GM18502 (cell line): ENCODE measurements around the gene PCTP.

Experiments used
- ATAC-seq: cut with Tn5 transposase; IDR thresholded peaks from one replicate; pipeline ENCODE4 v1.9.1; 2021; ENCODE audit warnings: mild to moderate bottlenecking; ENCODE audit not compliant: unreplicated experiment, poor library complexity

PCTP gene

DNA sequence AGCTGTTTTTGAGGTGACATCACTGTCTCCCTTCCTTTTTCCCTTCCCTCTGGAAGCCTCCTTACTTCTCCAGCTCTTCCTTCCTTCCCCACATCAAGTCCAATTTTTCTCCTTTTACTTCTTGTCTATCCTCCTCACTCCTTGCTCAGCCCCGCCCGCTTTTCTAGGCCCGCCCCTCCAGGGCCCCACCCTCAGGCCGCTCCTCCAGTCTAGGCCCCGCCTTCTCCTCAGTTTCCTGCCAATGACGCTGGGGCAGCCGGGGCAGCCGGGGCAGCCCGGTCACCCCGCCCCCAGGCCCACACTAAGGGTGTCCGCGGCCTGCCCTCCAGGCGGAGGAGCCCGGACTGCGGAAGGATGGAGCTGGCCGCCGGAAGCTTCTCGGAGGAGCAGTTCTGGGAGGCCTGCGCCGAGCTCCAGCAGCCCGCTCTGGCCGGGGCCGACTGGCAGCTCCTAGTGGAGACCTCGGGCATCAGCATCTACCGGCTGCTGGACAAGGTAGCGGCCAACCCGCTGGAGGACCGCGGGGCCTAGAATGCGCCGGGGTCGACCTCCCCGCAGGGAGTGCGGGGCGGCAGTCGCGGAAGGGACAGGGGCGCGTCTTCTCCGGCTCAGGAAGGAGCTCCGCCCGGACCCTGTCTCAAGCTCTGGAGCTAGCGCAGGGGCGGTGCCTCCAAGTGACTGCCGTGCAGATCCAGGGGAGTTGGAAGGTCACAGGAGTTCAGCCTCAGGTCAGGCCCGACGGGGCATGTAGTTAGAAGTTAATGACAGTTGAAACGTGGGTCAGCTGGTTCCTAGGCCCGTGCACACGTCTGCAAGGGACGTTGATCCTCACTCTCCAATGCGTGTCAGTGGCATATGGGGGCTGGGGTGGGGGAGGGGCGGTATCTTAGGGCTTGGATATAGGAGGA is at the start of gene PCTP:
PCTP (plus strand) TSS at position 302 of the 908 bp plus-strand sequence; CDS start at position 355, 53 bp downstream.
- ATAC-seq: peak; percentile 99

DNA sequence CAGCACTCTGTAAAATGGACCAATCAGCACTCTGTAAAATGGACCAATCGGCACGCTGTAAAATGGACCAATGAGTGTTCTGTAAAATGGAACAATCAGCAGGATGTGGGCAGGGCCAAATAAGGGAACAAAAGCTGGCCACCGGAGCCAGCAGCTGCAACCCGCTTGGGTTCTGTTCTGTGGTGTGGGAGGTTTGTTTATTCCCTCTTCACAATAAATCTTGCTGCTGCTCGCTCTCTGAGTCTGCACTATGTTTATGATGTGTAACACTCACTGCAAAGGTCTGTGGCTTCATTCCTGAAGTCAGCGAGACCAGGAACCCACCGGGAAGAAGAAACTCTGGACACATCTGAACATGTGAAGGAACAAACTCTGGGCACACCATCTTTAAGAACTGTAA is 48.7 kb upstream of the PCTP start:
- ATAC-seq: no peak

DNA sequence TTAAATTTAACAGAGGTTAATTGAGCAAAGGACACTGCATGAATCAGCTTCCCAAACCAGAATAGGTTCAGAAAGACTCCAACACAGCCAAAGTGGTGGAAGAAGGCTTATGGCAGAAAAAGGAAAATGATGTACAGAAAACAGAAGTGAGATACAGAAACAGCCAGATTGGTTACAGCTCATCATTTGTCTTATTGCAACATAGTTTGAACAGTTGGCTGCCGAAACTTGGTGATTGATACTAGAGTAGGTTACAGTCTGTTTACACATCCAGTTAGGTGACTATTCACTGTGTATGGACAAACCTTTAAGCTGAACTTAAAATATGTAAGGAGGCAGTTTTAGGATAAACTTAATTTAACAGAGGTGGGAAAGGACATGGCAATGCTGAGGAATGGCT is 46.5 kb upstream of the PCTP start:
- no peak for ATAC-seq

DNA sequence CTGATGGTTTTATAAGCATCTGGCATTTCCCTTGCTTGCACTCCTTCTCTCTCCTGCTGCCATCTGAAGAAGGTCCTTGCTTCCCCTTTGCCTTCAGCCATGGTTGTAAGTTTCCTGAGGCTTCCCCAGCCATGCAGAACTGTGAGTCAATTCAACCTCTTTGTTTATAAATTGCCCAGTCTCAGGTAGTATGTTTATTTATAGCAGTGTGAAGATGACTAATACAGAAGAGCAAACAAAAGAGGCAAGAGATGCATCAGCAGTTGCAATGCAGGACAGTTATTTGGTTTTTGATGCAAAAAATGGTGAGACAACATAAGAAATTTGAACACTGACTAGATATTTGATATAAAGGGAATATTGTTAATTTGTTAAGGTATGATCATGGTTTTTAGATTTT is 45.0 kb upstream of the PCTP start:
- peak; percentile 92 for ATAC-seq

DNA sequence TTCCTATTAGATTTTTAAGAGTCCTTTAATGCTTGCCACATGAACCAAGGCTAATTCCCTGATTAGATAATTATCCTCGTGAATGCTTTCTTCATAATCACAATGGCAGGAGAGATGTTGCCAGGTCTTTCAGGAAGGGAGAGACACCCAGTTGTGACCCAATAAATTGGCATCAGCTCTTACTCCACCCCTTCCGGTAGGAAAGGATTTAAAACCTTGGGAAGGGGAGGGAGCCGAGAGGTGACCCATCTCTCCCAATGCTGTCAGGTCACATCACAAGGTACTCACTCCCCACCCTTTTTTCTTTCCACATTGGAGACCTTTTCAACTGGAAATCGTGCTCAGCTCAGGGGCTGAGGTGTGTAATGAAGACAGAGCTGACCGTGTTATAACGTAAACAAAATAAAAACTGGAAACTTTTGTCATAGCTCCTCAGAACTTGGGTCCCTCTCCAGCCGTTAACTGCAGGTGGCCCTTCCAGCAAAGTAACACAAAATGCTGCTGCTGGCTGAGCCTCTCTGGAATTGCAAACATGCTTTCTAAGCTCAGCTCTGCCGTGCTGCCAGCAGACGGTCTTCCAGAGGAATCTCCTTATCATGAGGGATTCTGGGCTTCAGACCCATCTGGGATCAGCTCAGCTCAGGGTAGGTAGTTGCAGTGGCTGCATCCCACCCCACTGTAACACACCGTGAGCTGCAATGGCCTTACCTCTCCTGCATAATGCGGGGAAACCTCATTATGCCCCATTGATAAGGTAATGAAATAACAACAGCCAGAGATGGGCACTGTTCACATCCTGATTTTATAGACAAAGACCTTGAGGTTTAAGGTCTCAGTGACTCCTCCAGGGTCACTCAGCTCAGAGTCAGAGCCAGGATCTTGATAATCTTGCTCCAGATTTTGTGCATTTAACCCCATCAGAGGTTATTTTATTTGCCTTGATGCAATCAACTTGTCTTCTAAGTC is 43.8 kb upstream of the PCTP start:
- ATAC-seq: no peak

DNA sequence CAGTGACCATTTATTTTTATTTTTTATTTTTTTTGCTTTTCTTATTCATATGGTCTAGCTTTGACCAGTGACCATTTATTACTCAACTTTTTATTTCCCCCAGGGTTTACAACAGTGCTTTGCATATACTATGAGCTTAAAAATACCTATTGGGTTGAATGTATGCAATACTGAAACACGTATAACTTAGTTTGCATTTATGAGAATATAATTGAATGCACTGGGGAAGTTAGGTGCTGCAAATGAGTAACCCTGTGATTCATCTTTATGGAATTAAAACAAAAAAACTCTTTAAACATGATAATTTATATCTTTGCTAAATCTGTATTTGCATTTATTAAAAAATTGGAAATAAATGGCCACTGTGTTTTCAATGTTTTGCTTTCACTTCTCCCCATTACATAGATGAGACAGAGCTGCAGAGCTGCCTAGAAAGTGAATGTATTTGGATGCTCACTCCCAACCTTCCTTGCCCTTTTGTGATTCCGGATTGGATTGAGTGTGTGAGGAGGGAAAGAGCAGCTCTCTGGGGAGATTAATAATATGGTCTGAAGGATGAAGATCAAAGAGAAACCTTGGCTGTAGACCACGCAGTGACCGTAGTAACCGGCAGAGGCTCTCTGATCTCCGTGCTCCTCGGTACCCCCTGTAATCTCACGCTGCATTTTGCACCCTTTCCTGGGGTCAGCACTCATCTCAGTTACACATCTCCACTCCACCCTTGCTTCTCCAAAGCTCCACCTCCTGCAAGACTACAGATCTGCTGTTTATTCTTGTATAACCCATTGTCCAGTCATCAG is 42.5 kb upstream of the PCTP start:
- no peak for ATAC-seq

DNA sequence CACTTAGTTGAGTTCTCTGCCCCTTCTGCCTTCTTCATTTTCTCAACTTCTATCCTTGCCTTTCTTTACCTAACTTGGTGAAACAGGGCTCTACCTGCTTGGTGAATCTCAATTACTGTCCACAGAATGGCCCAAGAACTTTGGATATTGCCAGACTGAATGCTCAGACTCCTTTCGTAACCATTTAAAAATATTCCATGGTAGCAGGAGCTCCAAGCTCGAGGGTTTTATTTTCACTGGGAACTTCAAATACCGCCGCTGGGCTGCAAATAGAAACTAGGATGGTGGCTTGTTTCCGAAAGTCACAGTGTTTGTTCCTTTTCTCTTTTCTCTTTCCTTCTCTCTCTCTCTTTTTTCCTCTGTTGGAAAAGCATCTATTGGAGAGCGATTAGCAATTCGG is 41.4 kb upstream of the PCTP start:
- no peak for ATAC-seq

DNA sequence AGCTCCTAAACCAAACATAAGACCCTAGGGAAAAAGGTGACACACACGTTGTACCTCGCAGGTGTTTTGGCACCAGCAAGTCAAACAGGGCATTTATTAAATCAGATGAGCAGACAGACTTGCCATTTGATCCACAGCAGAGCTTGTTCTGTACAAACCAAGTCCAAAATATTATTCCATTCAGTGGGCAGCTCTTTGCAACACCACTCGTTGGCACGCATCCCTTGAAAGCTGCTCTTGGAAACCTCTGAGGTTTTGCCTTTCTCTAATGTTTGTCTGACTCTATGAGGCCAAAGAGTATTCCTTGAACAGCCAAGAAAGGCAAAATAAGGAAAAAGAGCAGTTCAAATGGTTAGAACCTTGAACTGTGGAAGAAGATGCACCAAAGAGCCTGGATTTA is 40.9 kb upstream of the PCTP start:
- no peak for ATAC-seq

DNA sequence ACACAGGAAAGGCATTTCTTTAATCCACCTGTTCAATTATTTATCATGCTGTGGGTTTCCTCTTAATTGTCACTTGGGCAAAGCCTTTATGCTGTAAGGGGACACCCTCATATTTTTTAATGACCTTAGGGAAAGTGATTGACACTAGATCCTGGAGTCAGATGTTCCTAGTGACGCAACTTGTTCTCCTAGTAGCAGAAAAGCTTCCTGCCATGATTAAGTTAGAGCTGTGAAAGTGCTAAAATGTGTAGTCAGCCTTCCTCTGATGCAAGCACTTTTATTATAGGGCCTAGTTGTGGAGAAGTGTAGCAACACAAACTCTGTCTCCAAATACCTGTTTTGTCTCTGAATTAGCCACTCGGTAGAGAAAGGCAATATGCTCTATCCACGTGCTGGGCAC is 40.4 kb upstream of the PCTP start:
- no peak for ATAC-seq

DNA sequence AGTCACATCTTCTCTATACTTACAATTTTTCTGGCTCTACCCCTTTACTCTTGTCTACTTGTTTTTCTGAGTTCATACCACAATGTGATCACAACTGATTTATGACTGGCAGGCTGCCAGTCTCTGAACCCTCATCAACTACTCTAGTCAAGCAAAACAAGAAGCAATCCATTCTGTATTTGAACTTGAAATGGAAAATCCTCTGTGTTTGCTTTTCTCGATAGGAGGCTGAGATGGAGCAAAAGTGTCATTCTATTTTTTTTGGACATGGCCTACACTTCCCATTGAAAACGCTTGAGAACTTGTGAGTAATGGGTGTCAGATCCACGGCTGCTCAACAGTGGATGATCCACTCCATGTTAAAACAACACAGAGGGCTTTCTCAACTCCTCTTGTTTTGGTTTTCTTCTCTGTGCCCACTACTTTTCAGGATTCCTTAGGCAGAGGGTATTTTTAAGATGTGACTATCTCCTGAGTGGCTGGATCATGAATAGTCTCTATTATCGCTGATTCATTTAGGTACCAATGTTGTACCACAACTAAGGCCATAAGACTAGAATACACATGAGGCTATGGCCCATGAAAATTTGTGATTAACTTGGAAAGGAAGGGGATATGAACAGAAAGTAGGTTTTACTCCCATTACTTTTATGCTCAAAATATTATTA is 39.9 kb upstream of the PCTP start:
- no peak for ATAC-seq

DNA sequence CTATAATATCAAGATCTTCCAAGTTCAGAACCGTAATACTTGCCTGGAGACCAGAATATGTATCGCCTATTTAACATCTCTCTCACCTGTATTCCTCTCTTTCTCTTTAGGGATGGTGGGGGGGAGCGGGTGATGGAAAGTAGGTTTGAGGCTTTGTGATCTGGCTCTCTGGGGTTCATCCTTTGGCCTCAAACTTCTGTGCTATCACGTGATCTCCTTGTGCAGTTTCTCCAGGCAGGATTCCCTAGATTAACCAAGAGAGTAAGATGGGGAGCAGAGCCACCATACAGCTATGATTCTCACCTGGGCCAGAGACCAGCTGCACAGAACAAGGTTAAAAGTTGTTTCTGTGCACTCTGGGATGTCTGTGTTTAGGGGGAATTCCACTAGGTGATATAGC is 33.4 kb upstream of the PCTP start:
- no peak for ATAC-seq

DNA sequence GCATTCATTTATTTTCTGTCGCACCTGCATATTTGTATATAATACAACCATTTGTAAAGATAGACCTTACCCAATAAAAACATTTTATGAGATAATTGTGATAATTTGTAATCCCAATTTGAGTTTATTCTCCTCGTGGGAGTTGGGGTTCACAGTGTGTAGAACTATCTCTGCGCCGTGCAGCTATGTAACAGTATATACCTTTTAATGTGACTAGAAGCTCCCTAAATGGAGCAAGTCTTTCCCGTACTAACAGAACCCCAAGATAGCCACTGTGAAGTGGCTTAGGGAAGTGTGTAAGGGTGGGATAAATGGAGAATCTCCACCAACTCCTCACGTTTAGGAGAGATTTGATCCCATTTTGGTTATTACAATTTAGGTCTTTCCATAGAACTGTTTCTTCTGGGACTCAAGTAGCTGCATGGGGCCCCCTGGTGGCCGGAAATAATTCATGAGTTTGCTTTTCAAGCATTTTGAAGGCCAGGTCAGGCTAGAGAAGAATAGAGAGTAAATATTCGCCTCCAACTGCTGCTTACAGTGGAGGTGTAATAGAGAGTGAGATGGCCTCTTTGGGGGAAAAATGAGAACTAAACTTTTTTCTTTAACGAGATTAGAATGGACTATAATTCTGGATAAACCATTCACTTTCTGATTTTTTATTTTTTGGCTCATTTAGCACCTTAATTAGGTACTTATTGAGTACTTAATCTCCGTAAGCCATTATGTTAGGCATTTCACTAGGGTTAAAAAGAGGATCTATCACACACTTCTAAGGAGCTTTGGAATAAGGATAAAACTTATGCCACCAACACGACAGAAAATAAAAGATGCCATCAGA is 32.7 kb upstream of the PCTP start:
- ATAC-seq: no peak

DNA sequence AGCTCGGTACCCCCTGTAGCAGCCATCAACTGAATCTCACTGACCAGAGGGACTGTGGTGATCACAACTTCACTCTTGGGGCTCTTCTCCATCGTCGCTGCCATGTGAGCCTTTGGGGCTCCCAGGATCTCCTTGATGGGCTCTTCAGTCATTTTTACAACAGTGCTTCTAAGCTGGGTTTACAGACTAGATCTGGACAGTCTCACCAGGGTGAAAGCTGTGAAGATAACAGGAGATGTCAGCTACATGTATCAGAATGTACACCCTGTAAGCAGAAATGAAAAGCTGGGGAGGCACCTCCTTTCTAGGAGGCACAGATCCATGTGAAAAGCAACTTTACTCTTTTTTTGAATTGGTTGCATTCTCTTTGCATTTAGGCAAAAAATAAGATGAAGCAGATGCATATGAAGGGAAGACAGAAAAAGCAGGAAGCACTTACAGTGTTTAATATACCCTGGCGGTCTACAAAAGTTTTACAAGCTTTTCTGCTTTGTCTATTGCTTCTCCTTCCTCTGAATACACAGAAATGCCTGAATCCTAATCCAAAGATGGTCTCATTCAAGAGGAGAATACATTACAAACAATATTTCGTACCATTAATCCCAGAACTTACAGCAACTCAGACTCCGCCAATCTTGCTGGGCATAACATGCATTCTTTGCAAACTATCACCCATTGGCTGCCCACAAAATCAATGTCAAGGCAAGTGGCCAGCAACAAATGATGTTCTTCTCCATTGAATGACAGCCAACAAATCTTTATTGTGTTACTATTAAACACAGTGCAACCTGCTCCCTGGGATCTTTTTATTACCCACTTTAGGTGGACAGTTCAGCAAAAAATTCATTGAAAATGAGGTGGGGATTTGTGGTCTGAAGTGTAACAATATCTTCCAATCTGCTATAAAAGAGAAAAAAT is 29.7 kb upstream of the PCTP start:
- ATAC-seq: no peak

DNA sequence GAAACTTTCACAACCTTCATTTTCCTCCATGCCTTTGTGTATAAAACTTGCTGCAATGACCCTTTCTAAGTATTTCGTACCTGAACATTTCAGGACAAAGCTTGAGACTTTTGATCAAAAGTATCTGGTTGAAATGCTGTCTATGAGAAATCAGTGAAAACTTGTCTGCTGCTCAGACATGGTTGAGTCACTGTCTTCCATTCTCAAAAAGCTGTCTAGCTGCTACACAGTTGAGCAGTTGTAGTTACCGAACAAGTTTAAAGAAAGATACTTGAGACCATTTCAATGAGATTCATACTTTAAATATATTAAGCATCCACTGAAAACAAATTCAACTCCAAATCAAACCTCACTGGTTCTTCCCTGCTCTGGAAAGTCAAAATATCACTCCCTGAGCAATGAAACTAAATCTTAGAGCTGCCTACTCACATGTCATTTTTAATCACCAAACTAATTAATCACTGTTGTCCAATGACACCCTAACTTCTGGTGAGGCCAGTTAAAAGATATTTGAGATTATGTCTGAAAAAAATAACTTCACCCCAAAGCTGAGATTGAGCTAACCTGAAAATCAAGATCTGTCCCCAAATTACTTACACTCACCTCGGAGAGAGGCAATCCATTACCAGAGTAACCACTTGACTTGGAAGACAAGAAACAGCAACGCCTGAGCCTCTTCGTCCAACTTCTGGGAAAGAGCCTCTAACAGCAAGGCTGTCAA is 28.7 kb upstream of the PCTP start:
- ATAC-seq: no peak

DNA sequence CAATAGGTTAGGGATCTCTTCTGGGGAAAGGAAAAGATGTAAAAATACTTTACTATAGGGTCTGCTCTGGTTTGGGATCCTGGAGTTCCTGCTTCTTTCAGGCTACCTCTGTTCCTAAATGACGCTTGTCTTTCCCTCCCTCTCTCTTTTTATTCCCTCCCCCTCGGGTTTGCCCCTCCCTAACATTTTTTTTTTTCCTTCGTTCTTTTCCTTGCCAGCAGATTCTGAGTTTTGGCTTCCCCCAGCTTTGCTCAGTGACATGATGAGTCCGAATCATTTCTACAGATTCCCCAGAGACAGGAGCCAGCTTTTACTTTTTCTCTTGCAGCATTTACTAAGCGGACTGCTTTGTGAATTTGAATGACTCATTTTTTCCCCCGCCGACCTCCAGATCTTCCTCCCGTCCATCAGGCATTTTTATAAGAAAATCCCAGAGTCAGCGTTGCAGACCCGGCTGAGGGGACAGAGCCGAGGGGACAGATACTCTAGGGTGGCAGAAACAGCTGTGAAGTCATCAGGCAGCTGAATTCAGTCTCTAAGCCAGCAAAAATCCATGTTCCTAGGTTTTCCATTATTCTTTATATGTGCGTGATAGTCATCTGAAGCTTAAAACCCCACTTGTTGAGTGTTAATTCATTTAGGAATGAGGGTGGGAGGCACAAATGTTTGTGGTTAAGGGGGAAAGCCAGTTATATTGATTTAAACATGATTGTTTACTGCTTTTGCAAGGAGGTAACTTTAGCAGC is 27.9 kb upstream of the PCTP start, which contains the start of gene TMEM100:
TMEM100 (minus strand) TSS at position 123 of the 746 bp plus-strand sequence. CDS start 1,794 bp downstream, outside the sequence.
- no peak for ATAC-seq

DNA sequence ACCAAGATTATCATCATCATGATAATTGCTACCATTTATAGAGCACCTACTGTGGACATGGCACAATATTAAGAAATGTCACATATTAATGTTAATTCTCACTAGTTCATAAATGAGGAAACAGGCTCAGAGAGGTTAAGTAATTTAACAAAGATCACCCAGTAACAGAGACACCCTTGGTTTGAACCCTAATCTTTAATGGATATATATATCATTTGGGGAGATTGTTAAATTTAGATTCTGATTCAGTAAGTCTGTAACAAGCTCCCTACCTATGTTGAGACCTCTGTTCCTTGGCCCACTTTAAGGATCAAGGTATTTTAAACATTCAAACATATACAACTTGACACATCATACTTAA is 27.4 kb upstream of the PCTP start:
- no peak for ATAC-seq

DNA sequence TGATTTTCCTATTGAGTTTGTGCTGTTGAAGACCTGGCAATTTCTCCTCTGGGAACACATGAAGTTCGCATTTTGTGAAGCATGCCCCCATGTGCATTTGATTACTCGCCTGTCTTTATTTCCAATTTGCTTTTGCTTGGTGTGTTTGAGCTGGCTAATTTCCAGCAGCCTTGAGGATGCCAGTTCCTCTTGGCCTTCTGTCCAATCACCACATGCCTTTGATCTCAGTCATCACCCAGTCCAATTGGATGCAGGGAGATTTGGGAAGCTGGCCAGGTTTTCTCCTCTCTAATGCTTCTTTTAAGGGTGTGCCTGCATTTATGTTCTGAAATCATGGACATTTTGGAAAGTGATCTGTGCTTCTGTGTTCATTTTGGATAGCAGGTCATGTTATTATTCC is 24.4 kb upstream of the PCTP start:
- no peak for ATAC-seq
